Stimulated activated CD4-positive, alpha-beta T cell treated with anti-CD3 and anti-CD28 coated beads, Interleukin-4, amount 100 ng/mL, for 24 hours (primary cell): ENCODE results near the gene TMUB1.

Experiments used
- DNase-seq: peaks from one replicate; pipeline ENCODE4 v3.0.0-alpha.2; 2020

The TMUB1 gene

DNA sequence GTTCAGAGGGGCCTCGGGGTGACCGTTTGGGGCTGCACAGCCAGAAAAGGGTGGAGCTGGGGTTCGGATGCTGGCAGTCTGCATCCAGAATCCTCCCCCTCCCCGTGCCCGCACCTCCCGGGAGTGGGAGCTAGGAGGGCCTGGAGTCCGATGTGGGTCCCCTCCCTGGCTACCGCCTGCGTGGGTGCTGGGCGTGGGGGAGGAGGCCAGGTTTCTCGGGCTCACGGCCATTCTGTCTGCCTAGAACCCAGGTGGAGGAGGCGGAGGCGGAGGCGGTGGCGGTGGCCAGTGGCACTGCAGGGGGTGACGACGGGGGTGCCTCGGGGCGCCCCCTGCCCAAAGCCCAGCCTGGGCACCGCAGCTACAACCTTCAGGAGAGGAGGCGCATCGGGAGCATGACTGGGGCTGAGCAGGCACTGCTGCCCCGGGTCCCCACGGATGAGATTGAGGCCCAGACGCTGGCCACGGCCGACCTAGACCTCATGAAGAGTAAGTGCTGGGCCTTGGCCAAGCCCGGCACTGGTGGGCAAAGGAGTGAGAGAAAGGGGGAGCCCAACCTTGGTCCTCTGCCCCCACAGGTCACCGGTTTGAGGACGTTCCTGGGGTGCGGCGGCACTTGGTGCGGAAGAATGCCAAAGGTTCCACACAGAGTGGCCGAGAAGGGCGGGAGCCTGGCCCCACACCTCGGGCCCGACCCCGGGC, 16.9 kb downstream of the TMUB1 start:
- DNase-seq: no peak

DNA sequence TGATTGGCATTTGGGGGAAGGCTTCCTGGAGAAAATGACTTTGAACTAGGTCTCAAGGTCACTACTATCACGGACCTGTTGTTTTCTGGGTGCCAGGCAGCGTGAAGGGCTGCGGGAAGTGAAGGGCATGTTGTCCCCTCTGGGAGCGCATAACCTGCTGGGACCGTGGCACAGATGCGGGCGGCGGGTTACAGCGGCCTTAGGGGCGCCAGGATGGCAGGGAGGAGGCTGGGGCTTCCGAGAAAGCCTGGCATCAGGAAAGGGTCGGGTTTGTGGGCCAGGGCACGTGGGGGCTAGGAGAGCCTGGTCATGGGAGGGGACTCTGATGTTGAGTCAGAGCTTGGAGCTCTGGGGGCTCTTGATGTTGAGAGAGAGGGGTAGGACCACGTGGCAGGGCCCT, 17.8 kb downstream of the TMUB1 start:
- no peak for DNase-seq

DNA sequence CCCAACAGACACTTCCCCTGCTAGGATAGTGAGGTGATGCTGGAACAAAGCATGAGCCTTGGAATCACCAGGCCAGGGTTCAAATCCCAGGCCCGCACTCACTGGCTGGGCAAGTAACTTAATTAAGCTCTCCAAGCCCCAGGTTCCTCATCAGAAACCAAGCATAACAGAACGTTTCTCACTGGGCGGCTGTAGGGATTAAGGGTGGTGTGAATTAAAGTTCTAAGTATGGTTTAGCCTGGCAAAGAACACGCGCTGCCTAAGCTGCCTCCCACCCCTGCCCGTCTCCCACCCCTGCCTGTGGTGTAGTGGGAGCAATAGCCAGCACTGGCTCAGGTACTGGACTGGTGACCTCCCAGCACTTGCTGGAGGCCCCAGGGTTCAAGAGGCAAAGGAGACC, 18.3 kb downstream of the TMUB1 start:
- DNase-seq: no peak

DNA sequence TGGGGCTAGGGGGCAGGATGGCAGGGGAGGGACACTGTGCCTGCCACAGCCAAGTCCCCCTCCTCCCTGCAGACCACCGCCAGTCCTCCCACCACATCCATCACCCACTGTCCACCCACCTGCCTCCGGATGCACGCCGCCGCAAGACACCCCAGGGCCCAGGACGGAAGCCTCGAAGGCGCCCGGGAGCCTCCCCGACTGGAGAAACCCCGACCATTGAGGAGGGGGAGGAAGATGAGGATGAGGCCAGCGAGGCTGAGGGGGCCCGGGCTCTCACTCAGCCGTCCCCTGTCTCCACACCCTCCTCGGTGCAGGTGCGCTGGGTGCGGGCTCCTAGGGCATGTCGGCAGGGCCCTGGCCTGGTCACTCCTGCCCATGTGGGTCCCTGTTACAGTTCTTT, 18.8 kb downstream of the TMUB1 start:
- DNase-seq: no peak

DNA sequence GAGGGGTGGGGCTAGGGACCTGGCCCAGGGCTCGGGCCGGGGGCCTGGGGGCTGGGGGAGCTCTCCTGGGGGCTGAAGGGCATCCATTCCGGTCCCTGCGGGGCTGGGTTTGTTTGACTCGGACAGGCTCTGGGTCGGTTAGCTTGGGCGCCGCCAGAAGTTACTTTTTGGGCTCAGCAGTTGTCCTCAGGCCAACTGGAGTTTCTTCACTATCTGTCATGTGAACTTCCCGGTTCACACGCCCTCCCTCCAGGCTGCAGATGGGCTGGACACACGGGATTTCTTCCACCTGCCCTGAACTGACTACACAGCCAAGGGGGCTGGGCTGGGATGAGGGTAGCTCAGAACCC, 20.1 kb downstream of the TMUB1 start:
- no peak for DNase-seq

DNA sequence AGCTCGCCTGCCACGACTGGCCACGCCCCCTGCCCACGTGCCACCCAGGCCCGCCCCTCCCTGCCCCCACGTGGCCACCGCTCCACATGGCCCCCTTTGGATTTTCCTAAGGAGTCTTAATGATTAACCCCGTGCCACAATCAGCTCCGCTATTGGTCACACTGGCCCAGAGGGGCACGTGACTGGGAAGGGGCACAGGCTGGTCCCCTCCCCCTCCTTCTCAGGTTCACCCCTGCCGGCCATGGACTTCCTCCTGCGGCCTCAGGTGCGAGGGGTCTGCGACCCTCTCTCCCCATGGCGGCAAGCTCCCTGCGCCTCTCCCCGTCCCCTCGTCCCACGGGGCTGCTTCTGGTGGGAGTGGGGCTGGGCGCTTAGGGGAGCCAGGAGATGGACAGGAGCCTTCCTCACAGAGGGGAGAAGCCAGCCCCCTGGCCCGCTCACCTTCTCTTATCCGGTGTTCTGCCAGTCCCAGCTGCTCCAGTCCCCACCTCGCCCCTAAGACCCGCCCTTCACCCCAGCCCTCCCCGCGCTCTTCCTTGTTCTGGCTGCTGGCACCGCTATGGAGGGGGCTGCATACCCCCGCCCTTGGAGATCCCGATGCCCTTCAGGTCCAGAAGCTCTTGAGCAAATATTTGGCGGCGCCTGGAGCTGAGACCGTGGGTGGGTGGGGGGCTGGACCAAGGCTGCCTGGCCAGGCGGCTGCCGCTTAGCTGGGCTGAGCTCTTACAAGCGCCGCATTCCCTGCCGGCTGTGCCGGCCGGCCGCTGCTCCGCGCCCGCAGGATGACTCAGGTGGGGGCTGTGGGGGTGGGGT, 20.7 kb downstream of the TMUB1 start:
- DNase-seq: no peak

DNA sequence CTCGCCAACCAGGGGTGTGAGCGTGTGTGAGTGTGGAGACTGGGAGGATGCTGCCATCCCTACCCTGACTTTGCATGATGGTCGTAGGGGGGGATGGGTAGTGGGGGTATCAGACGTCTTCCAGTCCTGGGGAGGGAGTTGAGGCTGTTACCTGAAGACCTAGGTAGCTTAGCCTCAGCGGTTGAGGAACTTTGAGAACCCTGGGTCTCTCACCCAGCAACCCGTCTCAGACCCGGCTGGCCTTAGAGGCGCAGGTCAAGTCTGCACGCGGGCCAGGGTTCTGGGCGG, 21.2 kb downstream of the TMUB1 start:
- DNase-seq: no peak

DNA sequence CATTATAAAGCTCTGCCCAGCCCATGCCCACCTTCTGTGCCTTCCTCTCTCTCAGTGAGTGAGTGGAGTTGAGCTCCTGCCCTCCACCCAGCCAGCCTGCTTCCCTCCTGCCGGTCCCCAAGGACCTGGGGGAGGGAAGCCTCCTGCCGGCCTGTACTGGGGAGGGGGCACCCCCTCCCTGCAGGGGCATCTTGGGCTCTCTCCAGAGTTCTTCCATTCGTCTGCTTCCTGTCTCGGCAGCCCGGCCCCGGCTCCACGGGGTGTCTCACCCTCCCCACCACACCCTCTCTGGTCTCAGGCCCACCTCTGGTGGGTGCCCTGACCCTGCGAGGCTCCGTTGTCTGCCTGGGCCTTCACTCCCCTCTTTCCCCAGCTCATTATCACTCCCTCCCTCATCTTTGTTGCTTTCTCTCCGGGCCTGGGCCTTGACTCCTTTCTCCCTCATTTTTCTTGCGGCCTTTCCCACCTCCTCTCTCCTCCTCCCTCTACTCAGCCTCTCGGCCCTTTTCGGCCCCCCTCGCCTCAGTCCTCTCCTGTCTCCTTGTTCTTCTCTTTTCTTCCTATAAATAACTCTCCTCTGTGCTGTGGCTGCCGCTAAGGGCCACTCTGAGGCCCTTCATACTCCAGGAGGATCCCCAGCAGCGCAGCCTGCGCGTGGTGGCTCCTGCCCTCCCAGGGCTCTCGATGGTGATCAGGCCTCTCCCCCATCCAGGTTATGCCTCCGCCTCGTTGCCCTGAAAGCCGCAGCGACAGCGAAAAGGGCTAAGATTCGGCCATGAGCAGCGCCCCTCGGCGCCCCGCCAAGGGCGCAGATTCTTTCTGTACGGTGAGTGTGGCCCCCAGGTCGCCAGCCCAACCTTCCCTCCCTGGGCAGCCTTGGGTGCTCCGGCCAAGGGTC, 21.8 kb downstream of the TMUB1 start:
- no peak for DNase-seq

DNA sequence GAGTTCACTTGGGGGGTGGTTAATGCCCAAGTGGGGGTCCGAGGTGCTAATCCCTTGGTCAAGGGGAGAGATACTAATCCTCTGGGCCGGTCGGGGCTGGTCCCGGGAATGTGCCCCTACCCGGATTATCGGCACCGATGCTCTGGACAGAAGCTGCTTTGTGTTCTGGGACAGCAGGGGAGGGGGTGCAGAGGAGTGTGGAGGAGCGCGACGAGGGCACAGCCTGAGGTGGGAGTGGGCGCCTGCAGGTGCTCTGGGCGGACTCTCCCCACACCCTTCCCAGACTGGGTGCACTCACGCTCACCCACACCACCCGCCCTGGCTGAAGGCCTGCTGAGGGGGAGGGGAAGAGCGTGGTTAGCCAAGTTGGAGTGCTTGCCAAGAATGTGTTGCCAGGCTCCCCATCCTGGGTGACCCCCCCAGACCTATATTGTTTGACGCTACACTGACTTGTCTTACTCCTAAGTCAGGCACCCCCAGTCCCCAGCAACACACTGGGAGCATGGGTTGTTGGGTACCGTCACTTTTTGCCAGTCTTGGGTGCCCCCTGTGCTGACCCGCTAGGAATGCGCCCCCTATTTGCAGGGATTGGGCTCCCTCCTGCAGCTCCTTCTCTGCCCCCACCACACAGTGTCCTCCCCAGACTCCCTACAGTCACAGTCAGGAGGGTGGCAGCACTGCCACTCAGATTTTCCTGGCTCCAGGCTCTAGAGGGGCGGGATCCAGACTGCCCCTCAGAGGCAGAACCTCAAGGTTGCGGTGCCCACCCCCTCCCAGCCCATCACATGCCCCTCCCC, 22.7 kb downstream of the TMUB1 start:
- no peak for DNase-seq

DNA sequence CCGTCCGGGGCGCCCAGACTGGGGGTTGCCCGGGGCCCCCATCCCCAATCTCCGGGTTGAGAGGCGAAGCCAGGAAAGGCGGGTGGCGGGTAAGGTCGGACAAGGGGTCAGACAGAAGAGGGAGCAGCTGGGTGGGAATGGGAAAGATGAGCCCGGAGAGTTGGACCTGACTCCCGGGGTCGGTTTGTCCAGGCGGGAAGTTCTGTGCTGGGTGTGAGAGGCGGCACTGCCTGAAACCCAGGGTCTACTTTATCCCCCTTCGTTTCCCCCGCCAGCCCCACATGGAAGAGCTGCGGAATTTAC, 23.2 kb downstream of the TMUB1 start:
- DNase-seq: no peak

DNA sequence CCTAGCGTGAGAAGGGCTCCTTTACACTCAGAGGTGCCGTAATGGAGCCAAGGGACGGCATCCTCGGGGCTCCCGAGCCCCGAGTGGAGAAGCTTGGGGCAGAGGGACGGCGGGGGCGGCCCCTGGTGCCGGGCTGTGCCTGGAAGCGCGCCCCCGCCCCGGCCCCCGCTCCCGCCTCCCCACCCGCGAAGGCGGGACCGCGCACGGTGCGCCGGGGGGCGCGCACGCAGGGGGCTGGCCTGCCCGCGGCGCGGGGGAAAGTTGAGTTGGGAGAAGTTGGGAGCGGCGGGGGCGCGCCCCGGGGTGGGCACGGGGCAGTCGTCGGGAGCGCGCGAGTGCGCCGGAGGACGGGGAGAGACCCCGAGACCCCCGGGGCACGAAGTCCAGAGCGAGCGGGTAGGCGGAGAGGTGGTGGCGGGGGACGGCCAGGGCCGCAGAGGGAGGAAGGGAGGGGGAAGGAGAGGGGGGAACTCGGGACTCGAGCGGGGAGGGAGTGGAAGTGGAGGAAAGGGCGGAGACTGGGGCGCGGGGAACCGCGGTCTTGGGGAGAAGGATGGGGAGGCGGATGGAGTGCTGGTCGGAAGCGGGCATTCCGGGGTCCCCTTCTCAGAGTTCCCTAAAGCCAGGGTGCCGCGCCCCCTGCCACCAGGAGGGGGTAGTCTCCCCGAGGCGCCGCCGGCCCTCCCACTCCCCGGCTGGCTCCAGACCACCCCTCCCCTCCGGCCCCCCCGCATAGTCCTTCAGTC, 23.8 kb downstream of the TMUB1 start, which contains the start of gene SLC4A2:
Gene SLC4A2, plus strand, starts transcription at position 223 of the 746 bp plus-strand sequence. CDS start 2,399 bp downstream, outside the sequence.
- peak; percentile 65 for DNase-seq

DNA sequence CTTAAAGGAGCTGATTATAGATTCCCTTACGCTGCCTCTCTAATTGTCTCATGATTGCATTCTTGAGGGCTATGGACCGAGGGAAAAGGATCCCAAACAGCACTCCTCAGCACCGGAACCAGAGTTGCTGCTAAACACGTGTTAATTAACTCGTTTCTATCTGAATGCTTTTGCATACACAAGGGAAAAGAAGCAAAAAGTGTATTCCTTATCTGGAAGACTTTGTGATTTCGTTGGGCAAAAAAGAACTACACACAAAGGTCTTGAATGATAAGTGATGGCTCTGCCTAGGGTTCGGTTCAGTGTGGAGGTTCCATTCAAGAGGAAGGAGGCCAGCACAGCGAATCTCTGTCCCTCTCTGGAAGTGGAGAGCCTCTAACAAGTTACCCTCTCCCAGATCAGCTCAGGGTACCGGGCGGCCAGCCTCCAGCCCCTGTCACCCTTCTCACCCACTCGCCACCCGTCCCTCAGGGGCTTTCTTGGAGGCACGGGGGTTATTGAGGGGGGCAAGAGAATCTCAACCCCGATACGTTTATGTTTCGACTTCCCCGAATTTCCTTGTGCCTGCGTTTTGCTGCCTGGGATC, 24.4 kb downstream of the TMUB1 start:
- peak; percentile 17 for DNase-seq

DNA sequence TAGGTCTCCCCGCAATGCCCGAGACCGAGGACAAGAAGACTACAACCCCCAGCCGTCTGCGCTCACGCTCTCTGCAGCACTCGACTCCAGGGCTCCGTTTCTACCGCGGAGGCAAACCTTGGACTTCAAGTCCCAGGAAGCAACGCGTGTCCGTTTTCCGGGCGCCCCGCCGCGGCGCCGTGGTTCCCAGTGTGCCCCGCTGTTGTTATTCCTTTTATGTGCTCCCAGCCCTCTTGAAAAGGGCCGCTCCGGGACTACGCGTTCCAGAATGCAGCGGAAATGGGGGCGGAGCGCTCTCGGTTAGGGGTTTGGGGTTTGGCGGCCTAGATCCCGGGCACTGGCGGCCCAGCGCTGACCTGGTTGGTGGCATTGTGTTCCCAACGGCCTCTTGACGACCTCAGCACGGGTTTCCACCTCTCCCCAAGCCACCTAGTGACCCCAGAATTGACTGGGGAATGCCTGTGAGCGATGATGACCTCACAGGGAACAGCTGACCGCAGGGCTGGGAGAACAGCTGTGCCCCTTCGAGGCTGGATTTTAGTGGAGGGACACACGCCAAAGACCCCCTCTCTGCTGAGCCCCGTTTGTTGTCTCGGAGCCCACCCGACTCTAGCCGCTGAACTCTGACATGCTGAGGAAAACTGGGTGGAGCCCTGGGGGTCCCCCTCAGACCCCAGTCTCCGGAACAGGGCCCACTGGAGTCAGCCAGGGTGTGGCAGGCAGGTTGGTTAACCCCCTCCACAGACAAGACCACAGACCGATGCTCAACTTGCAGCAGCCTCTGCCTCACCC, 25.1 kb downstream of the TMUB1 start:
- peak; percentile 98 for DNase-seq

DNA sequence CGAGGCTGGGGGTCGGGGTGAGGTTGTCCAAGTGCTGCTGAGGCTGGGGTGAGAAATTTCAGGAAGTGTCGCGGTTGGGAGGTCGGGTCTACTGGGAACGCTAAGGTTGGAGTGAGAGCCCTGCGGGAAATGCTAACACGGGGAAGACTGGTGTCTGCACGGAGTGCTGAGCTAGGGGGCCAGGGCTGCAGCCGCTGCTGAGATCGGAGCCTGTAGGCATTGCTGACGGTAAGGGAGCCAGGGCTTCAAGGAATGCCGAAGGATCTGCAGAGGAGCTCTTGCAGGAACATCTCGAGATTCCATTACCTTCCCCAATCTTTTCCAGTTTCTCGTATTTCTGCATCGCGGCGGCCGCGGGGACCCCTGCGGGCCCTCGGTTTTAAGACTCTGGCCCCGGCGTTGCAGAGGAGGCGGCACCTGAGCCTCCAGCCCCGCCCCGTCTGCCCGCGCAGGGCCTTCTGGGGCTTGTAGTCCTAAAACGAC, 25.7 kb downstream of the TMUB1 start, which contains the start of gene CDK5:
Gene CDK5, minus strand, starts transcription at position 392 of the 483 bp plus-strand sequence. Its CDS starts 49 bp downstream, at position 343.
- DNase-seq: no peak

DNA sequence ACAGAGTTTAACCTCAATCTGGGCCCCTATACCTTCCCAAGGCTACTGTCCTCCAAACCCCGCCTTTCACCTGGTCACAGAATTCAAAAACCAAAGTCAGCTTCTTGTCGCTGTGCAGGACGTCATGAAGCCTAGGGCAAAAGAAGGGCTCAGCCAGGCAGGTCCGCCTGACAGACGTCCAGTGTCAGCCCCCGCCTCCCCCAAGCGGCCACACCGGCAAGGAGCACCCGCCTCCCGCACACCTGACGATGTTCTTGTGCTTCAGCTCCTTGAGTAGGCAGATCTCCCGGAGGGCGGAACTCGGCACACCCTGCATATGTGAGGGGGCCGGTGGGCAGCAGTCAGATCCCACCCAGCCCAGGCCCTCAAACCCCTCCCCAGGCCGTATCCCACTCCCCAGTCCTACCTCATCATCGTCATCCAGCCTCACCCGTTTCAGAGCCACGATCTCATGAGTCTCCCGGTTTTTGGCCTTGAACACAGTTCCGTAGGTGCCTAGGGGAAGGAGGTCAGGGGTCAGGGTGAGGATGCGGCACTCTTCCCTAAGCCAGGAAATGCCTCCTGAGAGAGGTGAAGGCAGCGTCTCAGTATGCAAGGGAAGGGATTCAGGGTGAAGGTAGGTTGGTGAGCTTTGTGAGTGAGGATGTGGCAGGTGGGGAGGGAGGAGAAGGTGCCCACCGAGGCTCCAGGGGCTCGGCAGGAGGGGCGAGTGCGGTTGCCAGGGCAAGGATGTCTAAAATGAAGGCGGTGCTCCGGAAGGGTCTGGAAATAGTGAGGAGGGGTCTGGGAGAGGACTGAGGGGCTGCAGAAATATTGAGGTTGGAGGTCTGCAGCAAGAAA, 26.4 kb downstream of the TMUB1 start:
- no peak for DNase-seq

DNA sequence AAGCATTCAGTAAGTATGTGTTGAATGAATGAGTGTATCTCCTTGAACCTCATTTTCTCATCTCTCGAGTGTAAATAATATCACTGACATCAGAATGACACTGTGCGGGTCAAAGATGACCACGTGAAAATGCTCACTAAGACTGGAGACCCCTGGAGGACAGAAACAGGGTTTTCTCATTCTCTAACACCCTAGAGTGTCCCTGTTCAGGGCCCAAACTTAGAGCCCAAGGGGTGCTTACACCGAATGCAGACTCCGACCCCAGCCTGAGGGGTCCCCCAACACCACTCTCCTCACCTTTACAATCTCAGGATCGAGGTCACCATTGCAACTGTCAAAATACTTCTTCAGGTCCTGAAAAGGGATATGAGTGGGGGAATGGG, 27.0 kb downstream of the TMUB1 start:
- no peak for DNase-seq

DNA sequence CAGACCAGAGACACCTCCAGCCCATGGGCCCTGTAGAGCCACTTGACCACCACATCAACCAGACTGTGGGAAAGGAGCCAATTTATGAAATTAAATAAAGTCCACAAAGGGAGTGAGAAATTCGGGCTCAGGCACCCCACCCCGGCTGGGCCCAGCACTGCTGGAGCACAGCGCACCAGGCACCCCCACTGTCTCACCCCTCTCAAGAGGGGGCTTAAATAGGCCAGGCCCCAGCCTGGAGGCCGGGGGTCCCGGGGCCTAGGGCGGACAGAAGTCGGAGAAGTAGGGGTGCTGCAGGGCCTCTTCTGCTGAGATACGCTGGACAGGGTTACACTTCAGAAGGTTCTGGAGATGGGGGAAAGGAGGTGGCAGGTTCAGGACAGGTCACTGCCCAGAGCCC, 29.5 kb downstream of the TMUB1 start:
- DNase-seq: no peak

DNA sequence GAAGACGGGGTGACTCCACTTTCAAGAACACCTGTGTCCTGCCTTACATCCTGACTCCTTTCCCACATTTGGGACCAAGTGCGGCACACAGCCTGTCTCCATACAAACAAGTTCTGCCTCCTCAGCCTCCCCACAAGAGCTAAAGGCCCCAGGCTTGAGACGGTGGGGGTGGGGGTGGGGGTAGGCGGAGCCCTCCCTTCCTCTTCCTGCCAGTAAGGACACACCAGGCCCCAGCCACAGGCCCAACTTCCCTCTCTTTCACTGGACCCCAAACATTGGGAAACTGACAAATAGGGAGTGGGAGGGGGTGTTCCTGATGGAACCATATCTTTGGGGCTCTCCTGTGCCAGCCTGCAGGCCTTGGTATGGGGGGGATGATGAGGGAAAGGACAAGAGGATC, 30.2 kb downstream of the TMUB1 start:
- no peak for DNase-seq

DNA sequence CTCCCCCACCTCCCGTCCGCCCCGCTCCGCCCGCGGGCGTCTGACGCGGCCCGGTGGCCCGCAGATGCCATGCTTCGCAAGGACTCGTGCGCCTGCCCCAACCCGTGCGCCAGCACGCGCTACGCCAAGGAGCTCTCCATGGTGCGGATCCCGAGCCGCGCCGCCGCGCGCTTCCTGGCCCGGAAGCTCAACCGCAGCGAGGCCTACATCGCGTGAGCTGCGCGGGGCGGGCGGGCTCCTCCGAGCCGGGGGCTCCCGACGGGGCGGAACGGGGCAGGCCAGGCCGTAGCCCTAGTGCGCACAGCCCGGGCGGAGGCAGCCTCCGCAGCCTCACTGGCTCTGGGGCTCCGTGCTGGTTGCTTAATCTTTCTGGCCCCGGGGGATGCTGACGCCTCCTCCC, 32.2 kb downstream of the TMUB1 start:
- DNase-seq: peak; percentile 65
